ENCODE data around the gene CLVS2.

CLVS2 gene

DNA sequence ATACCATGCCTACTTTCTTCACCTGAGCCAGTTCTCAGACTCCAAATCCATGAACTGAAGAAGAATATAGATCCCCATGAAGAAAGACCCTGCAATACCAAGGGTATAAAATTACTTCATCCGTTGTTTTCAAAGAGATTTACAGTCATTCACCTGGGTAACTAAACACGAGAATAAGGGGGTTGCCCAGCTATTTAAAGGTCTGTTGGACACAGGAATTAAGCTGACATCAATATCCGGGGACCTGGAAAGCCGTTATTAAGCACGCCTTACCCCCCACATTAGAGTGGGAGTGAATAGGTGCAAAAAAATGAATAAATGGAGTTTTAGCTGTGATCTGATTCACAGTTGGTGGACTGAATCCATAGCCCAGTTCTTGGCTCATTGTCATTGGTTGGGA lies 28.9 kb downstream of the CLVS2 start:
- DNase-seq (ENCODE audit: low read depth, low spot score): no peak

DNA sequence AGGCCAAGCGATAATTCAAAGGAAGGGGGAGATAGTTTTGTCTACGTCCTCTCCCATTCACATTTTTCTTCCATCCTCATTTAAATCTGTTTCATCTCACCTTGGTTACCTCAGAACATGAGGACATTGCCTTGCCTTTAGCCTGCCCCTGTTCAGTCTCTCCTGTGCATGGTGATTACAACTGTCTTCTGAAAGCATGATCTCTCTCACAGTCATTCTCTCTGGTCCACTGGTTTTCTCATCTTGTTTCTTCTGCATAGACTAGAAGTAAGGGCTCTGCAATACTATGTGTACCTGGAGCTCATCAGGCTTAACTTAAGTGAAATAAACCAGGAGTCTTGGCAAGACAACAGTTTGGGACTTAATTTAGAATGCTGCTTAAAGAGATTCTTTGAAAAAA lies 31.4 kb downstream of the CLVS2 start:
- DNase-seq (ENCODE audit: low read depth, low spot score): no peak

DNA sequence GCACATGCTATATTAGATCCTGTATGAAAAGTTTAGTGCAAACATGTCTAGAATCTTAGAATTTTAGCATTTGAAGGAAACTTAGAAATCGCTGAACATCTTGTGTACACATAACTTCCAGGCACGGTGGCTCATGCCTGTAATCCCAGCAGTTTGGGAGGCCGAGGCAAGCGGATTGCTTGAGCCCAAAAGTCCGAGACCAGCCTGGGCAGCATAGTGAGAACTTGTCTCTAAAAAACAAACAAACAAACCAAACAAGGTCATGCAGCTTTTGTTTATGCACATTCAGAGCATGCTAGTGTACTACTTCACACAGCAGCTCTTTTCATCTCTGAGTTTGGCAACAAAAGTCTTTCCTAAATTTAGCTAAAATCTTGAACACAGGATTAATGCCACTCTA lies 32.2 kb downstream of the CLVS2 start:
- no peak for DNase-seq (ENCODE audit: low read depth, low spot score)

- no peak for DNase-seq (ENCODE audit: low read depth, low spot score)
These were observed 34.2 kb downstream of the CLVS2 start for GRCh38 chr6:123030282-123030681.

DNA sequence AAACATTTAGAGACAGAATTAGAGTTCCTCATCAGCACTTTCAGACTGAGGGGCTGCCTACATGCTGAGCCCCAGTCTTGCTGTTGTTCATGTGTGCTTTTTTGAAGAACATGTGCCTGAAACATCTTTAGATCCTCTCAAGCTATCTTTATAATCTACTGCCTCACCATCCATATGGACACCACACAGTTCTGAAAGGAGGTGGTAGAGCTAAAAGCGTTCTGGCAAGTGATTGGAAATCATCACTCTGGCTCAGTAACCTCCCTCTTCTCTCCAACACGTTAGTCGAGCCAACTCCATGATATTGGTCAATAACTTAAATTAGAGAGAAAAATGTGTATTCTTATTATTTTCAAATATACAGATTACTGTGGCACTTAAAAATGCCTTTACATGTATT lies 40.6 kb downstream of the CLVS2 start:
- no peak for DNase-seq (ENCODE audit: low read depth, low spot score)

- no peak for DNase-seq (ENCODE audit: low read depth, low spot score)
These were observed 43.4 kb downstream of the CLVS2 start for GRCh38 chr6:123039431-123039830.

- DNase-seq (ENCODE audit: low read depth, low spot score): no peak
These were observed 46.4 kb downstream of the CLVS2 start for GRCh38 chr6:123042401-123042800.

- DNase-seq (ENCODE audit: low read depth, low spot score): no peak
These were observed 48.4 kb downstream of the CLVS2 start for GRCh38 chr6:123044341-123044860.

GRCh38 chr6:123053602-123054225 lies 57.7 kb downstream of the CLVS2 start:
- no peak for DNase-seq (ENCODE audit: low read depth, low spot score)

- no peak for DNase-seq (ENCODE audit: low read depth, low spot score)
These were observed 59.2 kb downstream of the CLVS2 start for GRCh38 chr6:123055256-123055655.

DNA sequence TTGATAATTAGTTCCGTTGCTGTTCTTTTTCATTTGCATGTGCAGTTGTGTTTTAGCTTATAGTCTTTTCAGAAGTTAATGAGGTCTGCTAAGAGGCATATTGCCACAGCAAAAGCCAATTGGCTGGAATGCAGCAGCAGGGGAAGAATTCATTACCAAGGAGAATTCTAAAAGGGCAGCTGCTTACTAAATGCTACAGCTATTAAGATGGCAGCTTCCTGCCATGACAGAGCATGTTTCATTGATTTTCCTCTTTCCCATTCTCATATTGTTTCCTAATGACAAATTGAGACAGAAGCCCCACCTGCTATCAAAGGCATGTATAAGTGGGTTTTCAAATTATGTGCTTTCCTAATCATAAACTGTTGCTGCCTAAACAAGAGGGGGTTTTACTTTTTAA lies 66.6 kb downstream of the CLVS2 start:
- DNase-seq (ENCODE audit: low read depth, low spot score): no peak

DNA sequence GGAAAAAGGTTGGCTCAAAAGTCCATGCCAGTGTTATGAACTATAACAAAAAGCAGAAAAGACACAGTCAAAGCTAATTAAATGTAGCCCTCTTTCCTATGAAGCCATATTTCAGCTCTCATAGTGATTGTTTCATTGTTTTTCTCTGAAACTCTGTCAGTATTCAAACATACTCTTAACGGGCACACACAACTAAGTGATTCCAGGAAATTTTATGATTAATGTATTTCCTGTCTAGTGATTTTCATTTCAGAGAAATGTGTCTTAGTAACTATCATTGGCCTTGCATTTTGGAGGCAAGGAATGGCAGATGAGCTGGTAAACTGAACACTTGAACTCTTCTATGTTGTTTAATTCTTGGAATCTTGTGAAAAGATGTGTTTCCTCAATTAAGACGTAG lies 68.0 kb downstream of the CLVS2 start:
- no peak for DNase-seq (ENCODE audit: low read depth, low spot score)

DNA sequence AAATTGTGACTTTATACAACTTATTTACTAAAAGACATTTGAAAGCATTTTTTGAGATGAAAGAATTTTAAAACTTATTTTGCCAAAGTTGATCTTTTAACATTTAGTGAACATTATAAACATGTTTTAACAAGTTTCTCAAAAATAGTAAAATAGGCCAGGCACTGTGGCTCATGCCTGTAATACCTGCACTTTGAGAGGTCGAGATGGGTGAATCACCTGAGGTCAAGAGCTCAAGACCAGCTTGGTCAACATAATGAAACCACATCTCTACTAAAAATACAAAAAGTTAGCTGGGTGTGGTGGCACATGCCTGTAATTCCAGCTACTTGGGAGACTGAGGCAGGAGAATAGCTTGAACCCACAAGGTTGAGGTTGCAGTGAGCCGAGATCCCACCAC lies 78.6 kb downstream of the CLVS2 start:
- no peak for DNase-seq (ENCODE audit: low read depth, low spot score)

DNA sequence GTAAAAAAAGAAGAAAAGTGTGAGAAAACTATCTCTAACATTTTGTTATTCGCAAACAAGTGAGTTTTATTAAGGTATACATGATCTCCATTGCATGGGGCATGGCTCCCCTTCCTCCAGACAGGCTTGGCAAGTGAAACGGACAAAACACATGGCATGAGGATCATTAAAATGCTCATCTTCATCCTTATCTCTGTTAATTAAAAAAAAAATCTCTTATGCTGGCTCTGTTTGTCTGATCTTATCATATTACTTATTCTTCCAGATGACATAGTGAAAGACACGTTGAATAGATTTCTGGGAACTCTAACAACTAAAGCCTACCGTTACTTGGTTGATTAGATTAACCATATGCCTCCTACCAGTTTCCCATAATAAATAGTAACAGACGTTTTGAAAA lies 89.4 kb downstream of the CLVS2 start:
- DNase-seq (ENCODE audit: low read depth, low spot score): no peak

GRCh38 chr6:123089226-123089625 lies 93.2 kb downstream of the CLVS2 start:
- no peak for DNase-seq (ENCODE audit: low read depth, low spot score)

GRCh38 chr6:123091091-123091895 lies 95.3 kb downstream of the CLVS2 start:
- no peak for DNase-seq (ENCODE audit: low read depth, low spot score)

- DNase-seq (ENCODE audit: low read depth, low spot score): no peak
These were observed 95.8 kb downstream of the CLVS2 start for GRCh38 chr6:123091896-123092271.

- DNase-seq (ENCODE audit: low read depth, low spot score): no peak
These were observed 98.8 kb downstream of the CLVS2 start for GRCh38 chr6:123094795-123095194.

DNA sequence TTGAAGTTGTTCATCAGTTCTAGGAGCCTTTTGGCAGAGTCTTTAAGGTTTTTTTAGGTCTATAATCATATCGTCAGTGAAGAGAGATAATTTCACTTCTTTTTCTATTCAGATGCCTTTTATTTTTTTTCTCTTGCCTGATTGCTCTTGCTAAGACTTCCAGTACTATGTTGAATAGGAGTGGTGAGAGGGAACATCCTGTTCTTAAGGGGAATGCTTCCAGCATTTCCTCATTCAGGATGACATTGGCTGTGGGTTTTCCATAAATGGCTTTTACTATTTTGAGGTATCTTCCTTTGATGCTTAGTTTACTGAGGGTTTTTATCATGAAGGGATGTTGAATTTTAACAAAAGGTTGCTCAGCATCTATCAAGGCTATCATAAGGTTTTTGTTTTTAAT lies 109.5 kb downstream of the CLVS2 start:
- DNase-seq (ENCODE audit: low read depth, low spot score): no peak

DNA sequence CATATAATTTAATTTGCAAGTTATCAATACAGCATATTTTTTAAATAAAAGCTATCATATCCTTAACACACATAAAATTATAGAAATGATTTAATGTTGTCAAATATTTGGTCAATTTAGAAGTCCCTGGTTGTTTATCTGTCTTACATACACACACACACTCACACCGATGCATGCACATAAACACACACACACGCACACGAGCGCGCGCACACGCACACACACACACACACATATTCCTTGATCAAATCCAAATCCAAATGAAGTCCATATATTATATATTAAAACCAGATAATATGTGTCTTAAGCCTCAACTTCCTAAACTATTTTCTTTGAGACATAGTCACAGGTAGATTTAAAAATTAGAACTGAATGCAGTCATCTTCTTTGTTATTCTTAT lies 120.3 kb downstream of the CLVS2 start:
- DNase-seq (ENCODE audit: low read depth, low spot score): no peak

GRCh38 chr6:123117145-123117908 lies 121.3 kb downstream of the CLVS2 start:
- no peak for DNase-seq (ENCODE audit: low read depth, low spot score)

GRCh38 chr6:123118811-123119210 lies 122.8 kb downstream of the CLVS2 start:
- no peak for DNase-seq (ENCODE audit: low read depth, low spot score)
